Measurements from ENCODE around the gene AGPS. TPM values are rescaled to one million over a fixed set of nuclear protein-coding genes. Genes with fewer than 3 reads are reported as not detected.

The AGPS gene
- total and polyA plus RNA-seq, 9 of the 15 experiments (the other 6 are each of a cell fraction or from before 2014, with no cell fraction given), result 15.5 to 211 (median 63.1) TPM

DNA sequence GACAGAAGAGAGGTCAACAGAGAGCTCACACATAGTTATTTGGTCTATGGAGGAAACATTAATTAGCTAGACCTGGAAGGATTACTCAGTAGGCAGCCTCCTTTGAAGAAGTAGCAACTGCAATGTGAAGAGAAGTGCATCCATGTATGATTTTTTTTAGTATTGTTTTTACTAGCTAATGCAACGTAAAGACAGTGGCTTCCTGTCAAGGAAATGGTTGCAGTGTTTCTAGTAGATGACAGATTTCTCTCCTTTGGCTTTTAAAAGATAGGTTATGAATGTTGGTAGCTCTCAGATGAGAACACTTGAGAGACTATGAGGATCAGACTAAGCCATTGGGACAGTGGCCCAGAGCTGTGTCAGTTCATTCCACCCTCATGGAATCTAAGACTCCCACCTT is 175.8 kb downstream of the AGPS start:
- H4K20me1 ChIP-seq (replicated peaks; ENCODE audit: control insufficient read depth, insufficient read depth, low read length), result no peaks in the 10 kb centered on the region
- H3K36me3 ChIP-seq (ENCODE audit: control insufficient read depth, insufficient read depth, low read length), result no peaks in the 10 kb centered on the region
- no peaks in the 10 kb centered on the region for H3K9me3 ChIP-seq (replicated peaks; ENCODE audit: control insufficient read depth, insufficient read depth, low read depth, low read length)
- DNase-seq (ENCODE audit: extremely low read depth in 1 of 4, low spot score in 3 of 4) (no peak), FAIRE-seq (no peak), ATAC-seq (no peak)
- no peak overlapping the region for H3K27ac ChIP-seq (ENCODE audit: extremely low read depth, low read depth, low read length)
- peaks cover 0 to 3% of the 10 kb centered on the region in 2 experiments; a peak in 1 of 5 replicates for H3K4me1 ChIP-seq (replicated peaks in 1 of 2; ENCODE audit: control insufficient read depth in 2 of 2, insufficient read depth in 2 of 2, low read length in 2 of 2)
- H3K9ac ChIP-seq (ENCODE audit: insufficient read depth in 1 of 2, low read depth in 2 of 2, low read length in 2 of 2), result no peak overlapping the region
- no peak overlapping the region for H3K4me3 ChIP-seq
- no peak overlapping the region for H2AFZ ChIP-seq (ENCODE audit: low read depth, low read length)
- intact Hi-C loops (cut with micrococcal nuclease) (no loop called here), in situ Hi-C loops (cut with MboI) (no loop called here)
- ChIA-PET CTCF (ENCODE audit: low intra/inter-chr PET ratio) (no interaction called here), POLR2A (interaction anchor here (0.6 to 1.5 kb wide), 5 partner anchors 10 to 721 kb away, joined by 3 to 8 read pairs (median 3); no protein-coding TSS in a partner anchor)
- H3K9me1 ChIP-seq (ENCODE audit: control insufficient read depth, insufficient read depth, low read length), result no peaks in the 10 kb centered on the region
- H3K79me2 ChIP-seq (ENCODE audit: control insufficient read depth, insufficient read depth, low read length), result no peaks in the 10 kb centered on the region
- TF ChIP-seq CSDE1 (IDR thresholded peaks at IDR 0.05), result no peak
- H3K27me3 ChIP-seq (ENCODE audit: control insufficient read depth in 2 of 2, insufficient read depth in 2 of 2, low read length in 2 of 2), result peaks cover 0 to 19% of the 10 kb centered on the region in 2 experiments; a peak in 4 of 5 replicates
- WGBS (ENCODE audit: insufficient coverage, low coverage, missing lambda C conversion rate), result 0% methylated on average over 1 of the region's 1 CpG
- no peak overlapping the region for H3K4me2 ChIP-seq (ENCODE audit: insufficient read depth, low read length)
- no TSS peak for BruUV-seq (replicated peaks)

DNA sequence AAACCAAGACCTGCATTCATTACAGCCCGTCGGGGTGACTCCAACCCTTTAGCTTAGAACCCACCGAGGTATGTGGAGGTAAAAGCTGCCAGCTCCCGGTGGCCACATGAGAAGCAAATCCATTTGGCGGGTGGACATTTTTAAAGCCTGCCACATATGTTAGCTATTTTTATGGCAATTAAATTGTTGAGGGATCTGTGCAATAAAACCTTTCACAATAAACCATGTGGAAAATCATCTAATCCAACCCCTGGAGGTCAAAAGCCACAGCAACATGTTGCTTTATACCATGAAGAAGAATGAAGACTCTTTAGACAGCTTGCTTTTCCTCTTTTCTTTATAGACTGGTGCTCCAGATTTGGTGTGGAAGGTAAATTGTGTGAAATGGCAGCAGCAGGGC is 176.3 kb downstream of the AGPS start:
- Histone ChIP-seq H3K79me2 (ENCODE audit: control insufficient read depth, insufficient read depth, low read length) (no peaks in the 10 kb centered on the region), H3K9me1 (ENCODE audit: control insufficient read depth, insufficient read depth, low read length) (no peaks in the 10 kb centered on the region), H3K9ac (ENCODE audit: insufficient read depth in 1 of 2, low read depth in 2 of 2, low read length in 2 of 2) (no peak overlapping the region), H3K36me3 (ENCODE audit: control insufficient read depth, insufficient read depth, low read length) (no peaks in the 10 kb centered on the region), H4K20me1 (replicated peaks; ENCODE audit: control insufficient read depth, insufficient read depth, low read length) (no peaks in the 10 kb centered on the region), H3K27me3 (ENCODE audit: control insufficient read depth in 2 of 2, insufficient read depth in 2 of 2, low read length in 2 of 2) (peaks cover 0 to 19% of the 10 kb centered on the region in 2 experiments; a peak in 4 of 5 replicates), H3K27ac (ENCODE audit: extremely low read depth, low read depth, low read length) (no peak overlapping the region), H3K4me3 (no peak overlapping the region), H3K4me2 (ENCODE audit: insufficient read depth, low read length) (no peak overlapping the region), H3K9me3 (replicated peaks; ENCODE audit: control insufficient read depth, insufficient read depth, low read depth, low read length) (no peaks in the 10 kb centered on the region), H3K4me1 (replicated peaks in 1 of 2; ENCODE audit: control insufficient read depth in 2 of 2, insufficient read depth in 2 of 2, low read length in 2 of 2) (peaks cover 0 to 3% of the 10 kb centered on the region in 2 experiments; a peak in 1 of 5 replicates), H2AFZ (ENCODE audit: low read depth, low read length) (no peak overlapping the region)
- FAIRE-seq (no peak), ATAC-seq (no peak), DNase-seq (ENCODE audit: extremely low read depth in 1 of 4, low spot score in 3 of 4) (no peak)
- in situ Hi-C loops (cut with MboI), result no loop called here
- ChIA-PET POLR2A (interaction anchor here (0.6 to 1.5 kb wide), 4 partner anchors 11 to 178 kb away, joined by 3 to 8 read pairs (median 3); no protein-coding TSS in a partner anchor), CTCF (ENCODE audit: low intra/inter-chr PET ratio) (no interaction called here)
- WGBS (ENCODE audit: insufficient coverage, low coverage, missing lambda C conversion rate), result 13% methylated on average over 5 of the region's 5 CpGs
- BruUV-seq (replicated peaks), result no TSS peak
- no peak for TF ChIP-seq CBX1 (IDR thresholded peaks at IDR 0.05; ENCODE audit: low read depth)
- no peak for TF ChIP-seq SMAD2 (IDR thresholded peaks at IDR 0.05; ENCODE audit: low read depth, low read length)
- no peak for TF ChIP-seq ZZZ3 (IDR thresholded peaks at IDR 0.05)
- TF ChIP-seq POLR2AphosphoS5 (IDR thresholded peaks at IDR 0.05; ENCODE audit: control insufficient read depth, insufficient read depth, low read depth, low read length), result no peak
- TF ChIP-seq, protein P1, sequence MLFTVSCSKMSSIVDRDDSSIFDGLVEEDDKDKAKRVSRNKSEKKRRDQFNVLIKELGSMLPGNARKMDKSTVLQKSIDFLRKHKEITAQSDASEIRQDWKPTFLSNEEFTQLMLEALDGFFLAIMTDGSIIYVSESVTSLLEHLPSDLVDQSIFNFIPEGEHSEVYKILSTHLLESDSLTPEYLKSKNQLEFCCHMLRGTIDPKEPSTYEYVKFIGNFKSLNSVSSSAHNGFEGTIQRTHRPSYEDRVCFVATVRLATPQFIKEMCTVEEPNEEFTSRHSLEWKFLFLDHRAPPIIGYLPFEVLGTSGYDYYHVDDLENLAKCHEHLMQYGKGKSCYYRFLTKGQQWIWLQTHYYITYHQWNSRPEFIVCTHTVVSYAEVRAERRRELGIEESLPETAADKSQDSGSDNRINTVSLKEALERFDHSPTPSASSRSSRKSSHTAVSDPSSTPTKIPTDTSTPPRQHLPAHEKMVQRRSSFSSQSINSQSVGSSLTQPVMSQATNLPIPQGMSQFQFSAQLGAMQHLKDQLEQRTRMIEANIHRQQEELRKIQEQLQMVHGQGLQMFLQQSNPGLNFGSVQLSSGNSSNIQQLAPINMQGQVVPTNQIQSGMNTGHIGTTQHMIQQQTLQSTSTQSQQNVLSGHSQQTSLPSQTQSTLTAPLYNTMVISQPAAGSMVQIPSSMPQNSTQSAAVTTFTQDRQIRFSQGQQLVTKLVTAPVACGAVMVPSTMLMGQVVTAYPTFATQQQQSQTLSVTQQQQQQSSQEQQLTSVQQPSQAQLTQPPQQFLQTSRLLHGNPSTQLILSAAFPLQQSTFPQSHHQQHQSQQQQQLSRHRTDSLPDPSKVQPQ (CRISPR knock-in tag; IDR thresholded peaks at IDR 0.05; ENCODE audit: borderline replicate concordance), result no peak
- TF ChIP-seq ZBTB17 (CRISPR knock-in tag; IDR thresholded peaks at IDR 0.05), result no peak
- no peak for TF ChIP-seq TAF7 (tag; IDR thresholded peaks at IDR 0.05)
- no peak for TF ChIP-seq GTF2A2 (tag; IDR thresholded peaks at IDR 0.05)
- TF ChIP-seq ZKSCAN1 (IDR thresholded peaks at IDR 0.05; ENCODE audit: low read depth, low read length), result no peak
- intact Hi-C loops (cut with micrococcal nuclease), result no loop called here
